Pancreas (tissue), 10 donors: ENCODE data around the gene TLCD1. TPM values are rescaled to one million over a fixed set of nuclear protein-coding genes. Genes with fewer than 3 reads are reported as not detected.

Experiments used
- ATAC-seq, 4 donors: fragments of 200-7000 bp; cut with Tn5 transposase; one replicate each; pipeline versions ENCODE4 v1.8.0 to v1.9.1; 2020; ENCODE audit warnings: mild to moderate bottlenecking in 4 of 4, moderate library complexity in 4 of 4
- DNase-seq, 6 donors: peaks; one replicate each; pipeline ENCODE4 v3.0.0-alpha.2; 2020
- FAIRE-seq: peaks from 2 replicates; lab custom pipeline; 2012; peaks lifted over from hg19 to GRCh38; lab: Jason Lieb, UNC
- H3K27ac ChIP-seq, 4 donors: fragments of 200-600 bp; sonication (generic); 1 replicate in 3 of 4; 2 replicates in 1 of 4; pipeline versions ENCODE4 v1.5.0 to v1.8.0; 2020
- H3K27me3 ChIP-seq, 4 donors: fragments of 200-600 bp; one replicate each; pipeline ENCODE4 v1.8.0; 2021
- H3K36me3 ChIP-seq, 3 donors: fragments of 200-600 bp; sonication (generic) in 1 of 3; one replicate each; pipeline versions ENCODE4 v1.5.0 to v1.8.0; 2020 to 2021
- H3K4me1 ChIP-seq, 3 donors: fragments of 200-600 bp; one replicate each; pipeline ENCODE4 v1.8.0; 2021
- H3K4me3 ChIP-seq, 4 donors: fragments of 200-600 bp; sonication (generic) in 2 of 4; one replicate each; pipeline versions ENCODE4 v1.5.0 to v1.8.0; 2020 to 2021
- H3K9me3 ChIP-seq, 4 donors: fragments of 200-600 bp; one replicate each; pipeline ENCODE4 v1.8.0; 2021
- WGBS, 2 donors: extraction: QIAGEN DNeasy Blood & Tissue Kit; methylation state at CpG; one replicate each; pipeline ENCODE4 v1.1.7; 2013; 5-methylcytosine and 5-hydroxymethylcytosine counted together
- intact Hi-C, 3 donors: fragments of 100-400 bp; cut with DNase I; formaldehyde crosslinking; loops; one replicate each; pipeline versions ENCODE4 v1.11.1 to v1.14.2; 2022
- polyA plus RNA-seq, 2 donors: library from polyadenylated mRNA; stranded (reverse); fragments of 200-250 nt; gene quantifications; one replicate each; pipeline ENCODE4 v1.2.3, GENCODE V29; 2013
- total RNA-seq, 6 donors: library from RNA; stranded (reverse); fragmentation: NEBNext Ultra II Directional in 4 of 6; extraction: Animal tissue kit (Norgen Biotek cat#: 25700) in 4 of 6; gene quantifications; one replicate each; pipeline versions ENCODE4 v1.2.1 to v1.2.4, GENCODE V29; 2021 to 2023
- TF ChIP-seq, protein P1 (sequence below), 4 donors: fragments of 200-600 bp; sonication (generic) in 3 of 4; IDR thresholded peaks; one replicate each; pipeline versions ENCODE4 v1.5.0 to v1.8.0; 2021; ENCODE audit warnings: antibody characterized with exemption in 4 of 4
- donor health status: healthy with polysubstance abuse.
- donor health status: DM: no; HTN: no; CAD: no; lungs with moderate emphysema.
- donor health status: DM: no; HTN: no; CAD: no.
- donor health status: control.
- donor health status: control.
- donor health status: Bipolar disorder and iron deficiency.
- donor health status: DM: yes; HTN: yes; CAD: no.
- donor health status: DM: no; HTN: no; CAD: no.
- donor health status: DM: no; HTN: no; CAD: no.
- donor health status: DM: yes; HTN: yes; CAD: no.

TLCD1 gene
- total and polyA plus RNA-seq, 8 donors = 3.7 to 10.5 (median 5.3) TPM

DNA sequence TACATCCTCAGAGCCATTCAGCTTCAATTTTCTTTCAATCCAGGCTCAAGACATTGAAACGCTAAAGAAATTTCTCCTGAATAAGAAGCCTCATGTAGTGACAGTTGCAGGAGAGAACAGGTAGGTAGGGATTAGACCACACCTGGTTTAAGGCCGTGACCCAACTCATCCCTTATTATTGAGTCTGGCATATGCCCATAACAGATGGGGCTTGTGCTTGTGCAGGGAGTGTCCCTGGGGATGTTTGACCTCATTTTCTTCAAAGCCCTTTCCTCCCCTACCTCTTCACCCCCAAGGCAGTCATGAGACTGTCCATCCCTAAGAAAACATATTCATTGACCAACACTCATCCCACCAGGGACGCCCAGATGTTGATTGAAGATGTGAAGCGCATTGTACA is 39.7 kb downstream of the TLCD1 start:
- Histone ChIP-seq H3K9me3 (no peaks in the 10 kb centered on the region), H3K4me3 (no peak overlapping the region), H3K27ac (no peak overlapping the region), H3K27me3 (no peaks in the 10 kb centered on the region), H3K36me3 (peaks cover 12 to 96% (median 79%) of the 10 kb centered on the region in 3 donors), H3K4me1 (no peaks in the 10 kb centered on the region)
- 84 to 92% methylated on average over 4 of the region's 4 CpGs for WGBS, 2 donors
- no peak for ATAC-seq
- TF ChIP-seq, protein P1, sequence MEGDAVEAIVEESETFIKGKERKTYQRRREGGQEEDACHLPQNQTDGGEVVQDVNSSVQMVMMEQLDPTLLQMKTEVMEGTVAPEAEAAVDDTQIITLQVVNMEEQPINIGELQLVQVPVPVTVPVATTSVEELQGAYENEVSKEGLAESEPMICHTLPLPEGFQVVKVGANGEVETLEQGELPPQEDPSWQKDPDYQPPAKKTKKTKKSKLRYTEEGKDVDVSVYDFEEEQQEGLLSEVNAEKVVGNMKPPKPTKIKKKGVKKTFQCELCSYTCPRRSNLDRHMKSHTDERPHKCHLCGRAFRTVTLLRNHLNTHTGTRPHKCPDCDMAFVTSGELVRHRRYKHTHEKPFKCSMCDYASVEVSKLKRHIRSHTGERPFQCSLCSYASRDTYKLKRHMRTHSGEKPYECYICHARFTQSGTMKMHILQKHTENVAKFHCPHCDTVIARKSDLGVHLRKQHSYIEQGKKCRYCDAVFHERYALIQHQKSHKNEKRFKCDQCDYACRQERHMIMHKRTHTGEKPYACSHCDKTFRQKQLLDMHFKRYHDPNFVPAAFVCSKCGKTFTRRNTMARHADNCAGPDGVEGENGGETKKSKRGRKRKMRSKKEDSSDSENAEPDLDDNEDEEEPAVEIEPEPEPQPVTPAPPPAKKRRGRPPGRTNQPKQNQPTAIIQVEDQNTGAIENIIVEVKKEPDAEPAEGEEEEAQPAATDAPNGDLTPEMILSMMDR (IDR thresholded peaks at IDR 0.05) = no peak
- intact Hi-C loops = no loop called here
- DNase-seq = peak in 1 of 6 donors; percentile 29
- no peak for FAIRE-seq

DNA sequence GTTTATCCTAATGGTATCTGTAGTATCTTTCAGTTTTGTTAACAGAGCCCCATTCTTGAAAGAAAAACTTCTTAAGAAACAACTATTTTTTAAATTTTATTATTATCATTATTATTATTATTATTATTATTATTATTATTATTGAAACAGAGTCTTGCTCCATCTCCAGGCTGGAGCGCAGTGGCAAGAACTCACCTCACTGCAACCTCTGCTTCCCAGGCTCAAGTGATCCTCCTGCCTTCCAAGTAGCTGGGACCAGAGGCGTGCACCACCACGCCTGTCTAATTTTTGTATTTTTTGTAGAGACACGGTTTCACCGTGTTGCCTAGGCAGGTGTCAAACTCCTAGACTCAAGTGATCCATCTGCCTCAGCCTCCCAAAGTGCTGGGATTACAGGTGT is 40.7 kb downstream of the TLCD1 start:
- Histone ChIP-seq H3K36me3 (peaks cover 12 to 95% (median 75%) of the 10 kb centered on the region in 3 donors), H3K27ac (no peak overlapping the region)
- no peak for DNase-seq

DNA sequence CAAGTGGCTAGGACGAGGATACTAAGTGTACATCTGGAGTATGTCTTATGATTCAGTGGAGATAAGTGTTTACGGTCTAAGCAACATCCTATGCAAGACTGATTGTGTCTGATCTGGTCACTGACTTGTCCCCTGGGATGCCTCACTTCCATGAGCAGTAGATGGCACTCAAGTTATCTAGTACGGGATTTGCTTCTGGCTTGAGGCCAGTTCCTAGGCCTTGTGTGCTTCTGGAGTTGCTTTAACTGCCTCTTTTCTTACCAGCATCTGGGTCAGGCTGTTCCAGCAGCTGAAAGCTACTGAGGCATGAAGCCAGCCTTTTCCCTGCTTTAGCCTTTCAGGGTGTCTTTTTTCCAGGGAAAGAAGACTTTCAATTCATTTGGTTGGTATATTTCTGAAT is 41.1 kb downstream of the TLCD1 start:
- no peak for DNase-seq
- no peaks in the 10 kb centered on the region for H3K9me3 ChIP-seq
- TF ChIP-seq, protein P1 (IDR thresholded peaks at IDR 0.05) = no peak
- ATAC-seq = peak in 3 of 4 donors; percentile 20 to 62 (median 38)
- no peak overlapping the region for H3K27ac ChIP-seq
- no peaks in the 10 kb centered on the region for H3K4me1 ChIP-seq
- H3K4me3 ChIP-seq = no peak overlapping the region
- no peak for FAIRE-seq
- 52 to 61% methylated on average over 3 of the region's 3 CpGs for WGBS, 2 donors
- peaks cover 12 to 91% (median 73%) of the 10 kb centered on the region in 3 donors for H3K36me3 ChIP-seq
- intact Hi-C loops = no loop called here
- H3K27me3 ChIP-seq = no peaks in the 10 kb centered on the region

More for the DNA sequence above, 40.7 kb downstream of the TLCD1 start:
- 88 to 94% methylated on average over 5 of the region's 5 CpGs for WGBS, 2 donors
- intact Hi-C loops = no loop called here
- H3K4me3 ChIP-seq = no peak overlapping the region
- H3K4me1 ChIP-seq = no peaks in the 10 kb centered on the region
- H3K27me3 ChIP-seq = no peaks in the 10 kb centered on the region
- H3K9me3 ChIP-seq = no peaks in the 10 kb centered on the region
- FAIRE-seq (no peak), ATAC-seq (no peak)
- TF ChIP-seq, protein P1 (IDR thresholded peaks at IDR 0.05) = no peak

DNA sequence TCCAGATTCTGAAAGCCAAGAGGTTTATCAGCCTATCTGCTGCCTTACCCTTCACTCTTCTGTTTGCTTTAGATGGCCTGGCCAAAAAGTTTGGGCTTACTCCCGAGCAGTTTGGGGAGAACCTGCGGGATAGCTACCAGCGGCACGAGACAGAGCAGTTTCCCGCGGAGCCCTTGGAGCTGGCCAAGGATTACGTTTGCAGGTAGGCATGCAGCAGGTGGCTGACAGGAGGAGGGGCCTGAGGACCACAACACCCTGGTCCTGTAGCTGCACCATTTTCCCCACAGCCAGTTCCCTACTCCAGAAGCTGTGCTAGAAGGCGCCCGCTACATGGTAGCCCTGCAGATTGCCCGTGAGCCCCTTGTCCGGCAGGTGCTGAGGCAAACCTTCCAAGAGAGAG is 43.4 kb downstream of the TLCD1 start:
- Histone ChIP-seq H3K4me3 (no peak overlapping the region), H3K9me3 (no peaks in the 10 kb centered on the region), H3K27ac (no peak overlapping the region), H3K27me3 (no peaks in the 10 kb centered on the region), H3K36me3 (peaks cover 15 to 89% (median 75%) of the 10 kb centered on the region in 3 donors), H3K4me1 (no peaks in the 10 kb centered on the region)
- no peak for DNase-seq
- TF ChIP-seq, protein P1 (IDR thresholded peaks at IDR 0.05) = no peak
- ATAC-seq = no peak
- FAIRE-seq = no peak
- 78 to 81% methylated on average over 11 of the region's 11 CpGs for WGBS, 2 donors
- intact Hi-C loops = no loop called here

DNA sequence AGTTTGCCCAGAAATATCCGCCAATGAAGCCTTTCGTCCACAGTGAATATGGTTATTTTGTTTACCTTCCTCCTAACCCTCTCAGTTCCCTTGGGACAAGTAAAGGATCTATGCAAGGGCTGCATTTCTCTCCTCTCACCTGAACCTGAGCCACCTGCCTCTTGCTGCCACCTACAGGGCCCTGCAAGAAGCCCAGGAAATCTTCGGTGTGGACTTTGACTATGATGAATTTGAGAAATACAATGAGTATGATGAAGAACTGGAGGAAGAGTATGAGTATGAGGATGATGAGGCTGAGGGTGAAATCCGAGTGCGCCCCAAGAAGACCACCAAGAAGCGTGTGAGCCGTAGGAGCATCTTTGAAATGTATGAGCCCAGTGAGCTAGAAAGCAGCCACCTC is 50.1 kb downstream of the TLCD1 start:
- TF ChIP-seq, protein P1 (IDR thresholded peaks at IDR 0.05) = no peak
- intact Hi-C loops = no loop called here
- DNase-seq = no peak
- ATAC-seq = peak in 3 of 4 donors; percentile 40 to 64 (median 44)
- H3K4me3 ChIP-seq = no peak overlapping the region
- no peaks in the 10 kb centered on the region for H3K27me3 ChIP-seq
- H3K9me3 ChIP-seq = no peaks in the 10 kb centered on the region
- H3K27ac ChIP-seq = no peak overlapping the region
- FAIRE-seq = no peak
- peaks cover 9 to 91% (median 63%) of the 10 kb centered on the region in 3 donors for H3K36me3 ChIP-seq
- H3K4me1 ChIP-seq = no peaks in the 10 kb centered on the region
- 79 to 82% methylated on average over 7 of the region's 7 CpGs for WGBS, 2 donors
